NB4 (cell line): ENCODE data around the gene TRO.

Experiments
- CTCF ChIP-seq: IDR thresholded peaks from one replicate; pipeline ENCODE4 v1.5.1; 2012; ENCODE audit warnings: low read depth, low read length
- POLR2A ChIP-seq: IDR thresholded peaks from 2 replicates; pipeline ENCODE4 v1.6.1; 2011; ENCODE audit warnings: mild to moderate bottlenecking; ENCODE audit not compliant: insufficient read length; ENCODE audit errors: extremely low read depth
- TF ChIP-seq, protein P1 (sequence below): IDR thresholded peaks from 2 replicates; pipeline ENCODE4 v1.6.1; 2011; ENCODE audit warnings: low read depth, low read length

GRCh38 chrX:54979432-54979831 is 58.8 kb downstream of the TRO start:
- TF ChIP-seq CTCF (no peak), POLR2A (no peak)
- TF ChIP-seq, protein P1, sequence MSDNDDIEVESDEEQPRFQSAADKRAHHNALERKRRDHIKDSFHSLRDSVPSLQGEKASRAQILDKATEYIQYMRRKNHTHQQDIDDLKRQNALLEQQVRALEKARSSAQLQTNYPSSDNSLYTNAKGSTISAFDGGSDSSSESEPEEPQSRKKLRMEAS, result no peak
